GM18517 (cell line): ENCODE measurements around the gene CDC6.
"Not testable (repeated sequence)": the region's sequence is repeated elsewhere in the genome, so short reads cannot be mapped to it uniquely, and the experiment has no call there.

Source experiments
- ATAC-seq: cut with Tn5 transposase; IDR thresholded peaks from one replicate; pipeline ENCODE4 v1.9.1; 2021; ENCODE audit warnings: mild to moderate bottlenecking, moderate library complexity; ENCODE audit not compliant: unreplicated experiment

Gene CDC6

GRCh38 chr17:40287159-40287493, 553 bp upstream of the CDC6 start:
- ATAC-seq: peak; percentile 8

- no peak for ATAC-seq
These were observed 3.1 kb downstream of the CDC6 start for GRCh38 chr17:40290629-40291280.

GRCh38 chr17:40291281-40291664, 3.6 kb downstream of the CDC6 start:
- ATAC-seq: no peak

- ATAC-seq: no peak
These were observed 5.7 kb downstream of the CDC6 start for GRCh38 chr17:40293363-40293762.

- no peak for ATAC-seq
These were observed 8.1 kb downstream of the CDC6 start for GRCh38 chr17:40295488-40296436.

GRCh38 chr17:40297511-40297910, 9.8 kb downstream of the CDC6 start:
- no peak for ATAC-seq

GRCh38 chr17:40298726-40299125, 11.0 kb downstream of the CDC6 start:
- ATAC-seq: no peak

GRCh38 chr17:40299159-40299757, 11.6 kb downstream of the CDC6 start:
- ATAC-seq: not testable (repeated sequence)

GRCh38 chr17:40301315-40301714, 13.6 kb downstream of the CDC6 start:
- no peak for ATAC-seq

GRCh38 chr17:40303009-40303657, 15.5 kb downstream of the CDC6 start:
- no peak for ATAC-seq

- no peak for ATAC-seq
These were observed 16.3 kb downstream of the CDC6 start for GRCh38 chr17:40303708-40304551.

GRCh38 chr17:40304552-40304863, 16.8 kb downstream of the CDC6 start:
- not testable (repeated sequence) for ATAC-seq

- not testable (repeated sequence) for ATAC-seq
These were observed 17.2 kb downstream of the CDC6 start for GRCh38 chr17:40304866-40305265.

- ATAC-seq: no peak
These were observed 18.7 kb downstream of the CDC6 start for GRCh38 chr17:40306395-40306794.

GRCh38 chr17:40307001-40307730, 19.5 kb downstream of the CDC6 start:
- ATAC-seq: no peak

GRCh38 chr17:40307740-40308239, 20.1 kb downstream of the CDC6 start:
- no peak for ATAC-seq

- no peak for ATAC-seq
These were observed 21.6 kb downstream of the CDC6 start, which contains the start of gene RARA for GRCh38 chr17:40309031-40309948. Gene RARA, plus strand, starts transcription at chr17:40309180. Its CDS starts 22,039 bp downstream, at chr17:40331219.

GRCh38 chr17:40309949-40310510, 22.4 kb downstream of the CDC6 start:
- no peak for ATAC-seq
